ENCODE measurements around the gene AGBL1.
"Not testable (repeated sequence)": the region's sequence is repeated elsewhere in the genome, so short reads cannot be mapped to it uniquely, and the experiment has no call there.

AGBL1 gene

DNA sequence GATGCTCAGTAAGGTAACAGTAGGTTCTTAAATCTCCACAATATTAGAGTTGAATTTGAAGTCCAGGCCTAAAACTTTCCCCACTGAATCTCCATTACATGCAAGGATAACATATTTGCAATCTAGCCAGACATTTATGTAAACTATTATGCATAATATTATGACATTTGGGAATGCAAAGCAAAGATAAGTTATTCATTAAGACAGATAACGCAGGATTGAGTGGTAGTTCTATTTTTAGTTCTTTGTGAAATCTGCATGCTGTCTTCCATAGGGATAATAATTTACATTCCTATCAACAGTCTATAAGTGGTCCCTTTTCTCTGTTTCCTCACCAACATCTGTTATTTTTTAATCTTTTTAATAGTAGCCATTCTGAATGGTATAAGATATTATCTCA lies 333.5 kb downstream of the AGBL1 start:
- DNase-seq: no peak

- no peak for DNase-seq
Measured at GRCh38 chr15:86425746-86426145, 346.1 kb downstream of the AGBL1 start.

- no peak for DNase-seq
Measured at GRCh38 chr15:86432861-86433260, 353.2 kb downstream of the AGBL1 start.

GRCh38 chr15:86433983-86434382 lies 354.3 kb downstream of the AGBL1 start:
- no peak for DNase-seq

GRCh38 chr15:86439614-86440013 lies 359.9 kb downstream of the AGBL1 start:
- DNase-seq: no peak

DNA sequence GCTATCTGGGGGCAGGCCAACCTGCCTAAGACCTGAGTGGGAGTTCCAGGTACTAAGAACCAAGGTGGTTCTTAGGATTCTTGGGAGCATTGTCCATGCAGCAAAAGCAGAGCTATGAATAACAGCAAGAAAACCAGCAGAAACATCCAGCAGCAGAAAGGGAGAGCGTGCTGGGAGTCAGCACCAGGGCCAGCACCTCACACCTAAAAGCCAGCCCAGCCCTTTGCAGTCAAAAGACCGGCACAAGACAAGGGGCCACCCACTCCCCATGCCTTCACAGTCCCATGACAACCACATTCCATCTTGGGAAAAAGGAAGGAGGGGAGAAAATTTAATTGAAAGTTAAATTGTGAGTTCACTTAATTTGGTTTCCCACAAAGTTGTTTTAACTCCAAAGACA lies 364.9 kb downstream of the AGBL1 start:
- DNase-seq: no peak

GRCh38 chr15:86445579-86446252 lies 366.0 kb downstream of the AGBL1 start:
- no peak for DNase-seq

GRCh38 chr15:86446253-86446640 lies 366.6 kb downstream of the AGBL1 start:
- DNase-seq: no peak

GRCh38 chr15:86465470-86466039 lies 385.9 kb downstream of the AGBL1 start:
- not testable (repeated sequence) for DNase-seq

DNA sequence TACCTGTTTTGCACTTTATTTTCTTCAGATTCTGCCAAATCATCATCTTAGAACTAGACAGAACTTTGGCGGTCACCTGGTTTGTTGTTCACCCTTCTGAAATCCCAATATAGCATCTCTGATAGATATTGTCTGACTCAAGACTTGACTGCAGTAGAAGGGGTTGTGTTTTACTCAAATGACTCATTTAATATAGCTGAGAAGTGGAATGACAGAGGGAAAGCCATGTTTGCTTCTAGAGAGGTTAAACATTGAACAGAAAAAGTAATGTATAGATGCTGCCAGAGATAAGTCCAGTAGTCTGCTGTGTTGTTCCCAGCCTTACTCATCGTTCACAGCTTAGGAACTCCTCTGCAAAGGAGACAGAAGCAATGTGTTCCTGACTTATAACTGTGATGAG lies 402.0 kb downstream of the AGBL1 start:
- DNase-seq: no peak

DNA sequence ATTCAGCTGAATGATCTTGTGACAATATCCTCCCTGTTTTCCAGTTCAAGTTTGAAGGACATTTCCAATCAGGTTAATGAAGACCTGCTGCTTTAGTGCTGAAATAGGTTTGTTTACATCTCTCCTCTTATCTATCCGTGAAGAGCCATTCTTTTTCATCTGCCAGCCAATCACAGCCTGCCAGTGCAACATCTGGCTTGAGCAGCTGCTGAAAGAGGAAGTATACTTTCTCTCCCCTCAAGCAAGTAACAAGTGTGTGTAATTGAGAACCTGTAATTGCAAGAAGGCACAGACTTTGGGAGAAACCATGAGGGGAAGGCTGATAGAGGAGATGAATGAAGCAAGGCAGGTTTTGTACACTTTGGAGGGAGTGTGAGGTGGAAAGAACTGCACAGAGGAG lies 404.3 kb downstream of the AGBL1 start:
- DNase-seq: peak; percentile 15

GRCh38 chr15:86488046-86488445 lies 408.4 kb downstream of the AGBL1 start:
- no peak for DNase-seq

DNA sequence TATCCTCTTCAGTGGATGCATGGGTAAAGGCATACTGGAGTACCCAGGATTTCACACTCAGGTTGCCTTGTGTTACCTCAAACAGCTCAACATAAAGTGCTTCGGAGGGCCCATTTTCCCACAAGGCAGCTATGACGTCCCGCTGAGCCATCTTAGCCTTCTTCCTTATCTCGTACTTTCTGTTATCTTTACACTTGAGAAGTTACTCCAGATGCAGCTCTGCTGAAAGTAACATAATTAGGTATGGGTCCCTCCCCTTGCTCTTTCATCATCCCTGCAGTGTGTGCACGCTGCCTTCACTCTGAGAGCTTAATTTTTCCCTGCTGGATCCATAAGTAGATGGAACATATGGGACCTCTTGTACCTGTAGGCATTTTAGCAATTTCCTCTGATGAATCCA lies 410.3 kb downstream of the AGBL1 start:
- DNase-seq: no peak

DNA sequence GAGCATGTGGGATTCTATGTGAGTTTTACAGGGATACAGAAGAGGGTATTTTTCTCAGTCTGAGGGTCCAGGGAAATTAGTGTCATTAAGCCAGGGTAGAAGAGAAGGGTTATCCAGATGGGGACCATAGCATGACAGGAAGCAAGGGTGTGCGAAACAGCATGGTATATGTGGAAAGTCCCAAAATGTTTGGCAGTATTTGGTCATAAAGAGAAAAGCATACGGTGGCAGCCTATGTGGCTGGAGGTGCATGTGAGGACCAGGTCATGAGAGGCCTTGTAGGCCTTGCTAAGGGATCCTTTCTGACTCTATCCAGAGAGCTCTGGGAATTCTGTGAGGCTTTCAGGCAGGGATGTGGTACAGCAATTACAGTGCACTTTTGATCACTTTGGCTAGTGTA lies 411.4 kb downstream of the AGBL1 start:
- DNase-seq: no peak

DNA sequence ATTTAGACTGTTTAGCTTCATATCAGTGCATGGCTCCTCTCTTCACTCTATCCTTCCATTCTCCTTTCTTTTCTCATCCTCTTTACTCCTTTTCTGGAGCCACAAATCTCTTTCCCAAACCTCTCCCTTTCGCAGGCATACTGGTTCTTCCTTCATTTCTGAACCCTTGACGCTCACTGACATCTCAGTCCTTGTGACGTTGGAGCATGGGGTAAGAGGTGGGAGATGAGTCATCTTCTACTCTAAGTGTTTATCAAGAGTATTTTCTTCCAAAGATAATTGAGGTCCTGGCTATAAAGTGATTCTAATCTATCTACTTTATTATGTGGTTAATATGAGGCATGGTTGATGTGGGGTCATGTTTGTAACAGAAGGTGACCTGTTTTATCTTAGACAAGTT lies 414.2 kb downstream of the AGBL1 start:
- DNase-seq: no peak

- DNase-seq: no peak
Measured at GRCh38 chr15:86494475-86494874, 414.8 kb downstream of the AGBL1 start.

- no peak for DNase-seq
Measured at GRCh38 chr15:86502301-86502700, 422.6 kb downstream of the AGBL1 start.

- DNase-seq: no peak
Measured at GRCh38 chr15:86505951-86506350, 426.3 kb downstream of the AGBL1 start.

DNA sequence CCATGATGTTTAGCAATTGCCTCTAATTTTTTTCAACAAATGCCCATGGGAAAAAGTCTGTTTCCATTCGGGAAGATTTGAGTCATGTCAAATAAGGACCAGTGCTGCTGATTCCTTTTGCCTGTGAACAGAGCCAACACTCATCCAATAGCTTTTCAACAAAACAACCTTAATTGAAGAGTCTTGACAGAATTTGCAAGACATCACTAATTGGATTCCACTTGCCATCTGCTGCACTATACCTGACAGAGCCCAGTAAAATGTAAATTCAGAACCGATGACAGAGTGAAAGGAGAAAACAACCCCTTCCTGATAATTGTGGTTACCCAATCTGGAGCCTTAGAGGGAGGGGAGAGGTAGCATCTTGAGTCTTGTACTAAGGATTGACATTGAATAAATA lies 426.7 kb downstream of the AGBL1 start:
- no peak for DNase-seq

DNA sequence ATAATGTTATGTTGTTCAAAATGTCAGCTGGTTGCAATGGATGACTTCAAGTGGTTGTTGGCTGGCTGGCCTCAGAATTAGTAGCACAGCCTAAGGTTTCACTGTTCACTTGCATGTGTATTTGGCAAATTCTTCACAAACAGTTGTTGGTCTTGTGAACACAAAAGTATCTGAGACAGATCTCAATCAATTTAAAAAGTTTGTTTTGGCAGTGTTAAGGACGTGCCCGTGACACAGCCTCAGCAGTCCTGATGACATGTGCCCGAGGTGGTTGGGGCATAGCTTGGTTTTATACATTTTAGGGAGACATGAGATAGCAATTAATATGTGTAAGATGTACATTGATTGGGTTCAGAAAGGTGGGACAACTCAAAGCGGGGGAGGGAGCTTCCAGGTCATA lies 436.0 kb downstream of the AGBL1 start:
- DNase-seq: no peak

DNA sequence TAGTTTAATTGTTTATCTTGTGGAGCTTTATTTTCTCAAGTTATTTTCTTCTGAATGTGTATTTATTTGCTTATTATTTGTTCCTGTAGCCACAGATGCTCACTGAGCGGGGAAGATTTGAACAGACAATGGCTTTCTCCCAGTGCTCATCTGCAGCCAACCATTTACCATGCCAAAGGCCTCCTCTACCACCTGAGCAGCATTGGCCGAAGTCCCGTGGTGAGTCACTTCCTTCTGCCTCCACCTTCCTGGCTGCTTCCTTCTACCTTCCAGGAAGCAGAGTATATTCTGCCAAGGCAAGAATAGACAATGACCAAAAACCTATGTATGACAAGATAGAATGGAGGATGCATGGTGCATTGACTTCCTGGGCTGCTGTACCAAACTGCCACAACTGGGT lies 443.1 kb downstream of the AGBL1 start:
- DNase-seq: no peak

GRCh38 chr15:86526938-86527690 lies 447.4 kb downstream of the AGBL1 start:
- peak; percentile 33 for DNase-seq

DNA sequence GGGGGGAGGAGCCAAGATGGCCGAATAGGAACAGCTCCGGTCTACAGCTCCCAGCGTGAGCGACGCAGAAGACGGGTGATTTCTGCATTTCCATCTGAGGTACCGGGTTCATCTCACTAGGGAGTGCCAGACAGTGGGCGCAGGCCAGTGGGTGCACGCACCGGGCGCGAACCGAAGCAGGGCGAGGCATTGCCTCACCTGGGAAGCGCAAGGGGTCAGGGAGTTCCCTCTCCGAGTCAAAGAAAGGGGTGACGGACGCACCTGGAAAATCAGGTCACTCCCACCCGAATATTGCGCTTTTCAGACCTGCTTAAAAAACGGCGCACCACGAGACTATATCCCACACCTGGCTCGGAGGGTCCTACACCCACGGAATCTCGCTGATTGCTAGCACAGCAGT lies 448.4 kb downstream of the AGBL1 start:
- not testable (repeated sequence) for DNase-seq

GRCh38 chr15:86538141-86538540 lies 458.5 kb downstream of the AGBL1 start:
- no peak for DNase-seq
